ENCODE measurements around the gene LAPTM4A.

DNA sequence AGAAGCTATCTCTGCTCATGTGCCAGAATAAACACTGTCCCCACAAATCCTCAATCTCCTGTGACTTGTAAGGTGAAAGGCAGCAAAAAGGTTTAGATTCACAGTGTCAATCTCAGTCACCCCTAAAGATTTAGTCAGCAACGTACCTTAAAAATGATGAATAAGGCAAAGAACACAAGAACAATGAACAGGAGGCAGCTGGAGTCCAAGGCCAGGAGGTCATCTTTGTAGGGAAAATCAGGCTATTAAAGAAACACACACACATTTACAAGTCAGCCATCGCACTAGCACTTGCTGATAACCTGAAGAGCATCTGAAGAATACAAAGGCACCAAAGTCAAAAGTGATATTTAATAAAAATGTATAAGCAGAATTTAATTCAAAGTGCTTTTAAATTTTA is 16.6 kb downstream of the LAPTM4A start:
- TF ChIP-seq, protein P1, sequence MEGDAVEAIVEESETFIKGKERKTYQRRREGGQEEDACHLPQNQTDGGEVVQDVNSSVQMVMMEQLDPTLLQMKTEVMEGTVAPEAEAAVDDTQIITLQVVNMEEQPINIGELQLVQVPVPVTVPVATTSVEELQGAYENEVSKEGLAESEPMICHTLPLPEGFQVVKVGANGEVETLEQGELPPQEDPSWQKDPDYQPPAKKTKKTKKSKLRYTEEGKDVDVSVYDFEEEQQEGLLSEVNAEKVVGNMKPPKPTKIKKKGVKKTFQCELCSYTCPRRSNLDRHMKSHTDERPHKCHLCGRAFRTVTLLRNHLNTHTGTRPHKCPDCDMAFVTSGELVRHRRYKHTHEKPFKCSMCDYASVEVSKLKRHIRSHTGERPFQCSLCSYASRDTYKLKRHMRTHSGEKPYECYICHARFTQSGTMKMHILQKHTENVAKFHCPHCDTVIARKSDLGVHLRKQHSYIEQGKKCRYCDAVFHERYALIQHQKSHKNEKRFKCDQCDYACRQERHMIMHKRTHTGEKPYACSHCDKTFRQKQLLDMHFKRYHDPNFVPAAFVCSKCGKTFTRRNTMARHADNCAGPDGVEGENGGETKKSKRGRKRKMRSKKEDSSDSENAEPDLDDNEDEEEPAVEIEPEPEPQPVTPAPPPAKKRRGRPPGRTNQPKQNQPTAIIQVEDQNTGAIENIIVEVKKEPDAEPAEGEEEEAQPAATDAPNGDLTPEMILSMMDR (conservative IDR thresholded peaks at IDR 0.05), result no peak
- no peak for TF ChIP-seq ZFX (IDR thresholded peaks at IDR 0.05)
